BE2C (cell line): ENCODE results near the gene HOXB6.

Source experiments
- DNase-seq: peaks from one replicate; pipeline ENCODE4 v3.0.0-alpha.2; 2020
- H3K27me3 ChIP-seq: fragments of 250-450 bp; sonication (Bioruptor Pico); 2 replicates; pipeline ENCODE4 v1.5.1; 2020; ENCODE audit warnings: mild to moderate bottlenecking
- H3K36me3 ChIP-seq: fragments of 250-450 bp; sonication (Bioruptor Pico); 2 replicates; pipeline ENCODE4 v1.5.1; 2020; ENCODE audit warnings: mild to moderate bottlenecking
- H3K4me1 ChIP-seq: fragments of 250-450 bp; sonication (Bioruptor Pico); 2 replicates; pipeline ENCODE4 v1.5.1; 2020
- H3K4me3 ChIP-seq: 2 replicates; pipeline ENCODE4 v1.5.1; 2011; ENCODE audit warnings: low read depth, low read length
- H3K9me3 ChIP-seq: fragments of 250-450 bp; sonication (Bioruptor Pico); 2 replicates; pipeline ENCODE4 v1.5.1; 2020
- CTCF ChIP-seq: IDR thresholded peaks from 2 replicates; pipeline ENCODE4 v1.5.1; 2012; ENCODE audit warnings: mild to moderate bottlenecking, low read depth, low read length

Gene HOXB6

GRCh38 chr17:48615047-48615962 lies 10.5 kb upstream of the HOXB6 start, which contains the start of gene HOXB8:
Gene HOXB8, minus strand, starts transcription at chr17:48615292. Its CDS starts 588 bp downstream, at chr17:48614704.
- Histone ChIP-seq H3K36me3 (no peaks in the 10 kb centered on the region), H3K9me3 (no peaks in the 10 kb centered on the region), H3K27me3 (peaks cover 95% of the 10 kb centered on the region), H3K4me3 (no peak within 1 kb of the TSS), H3K4me1 (no peaks in the 10 kb centered on the region)
- TF ChIP-seq CTCF, result no peak
- DNase-seq, result no peak

GRCh38 chr17:48613862-48614694 lies 9.3 kb upstream of the HOXB6 start:
- Histone ChIP-seq H3K27me3 (peaks cover 95% of the 10 kb centered on the region), H3K4me3 (no peak overlapping the region)

GRCh38 chr17:48612854-48613691 lies 8.3 kb upstream of the HOXB6 start:
- peak; percentile 12 for TF ChIP-seq CTCF
- Histone ChIP-seq H3K9me3 (no peaks in the 10 kb centered on the region), H3K36me3 (no peaks in the 10 kb centered on the region), H3K4me3 (no peak overlapping the region), H3K4me1 (no peaks in the 10 kb centered on the region), H3K27me3 (peaks cover 95% of the 10 kb centered on the region)
- peak; percentile 52 for DNase-seq

More at GRCh38 chr17:48613862-48614694, 9.3 kb upstream of the HOXB6 start:
- peak; percentile 27 for DNase-seq
- TF ChIP-seq CTCF, result no peak
- Histone ChIP-seq H3K9me3 (no peaks in the 10 kb centered on the region), H3K4me1 (no peaks in the 10 kb centered on the region), H3K36me3 (no peaks in the 10 kb centered on the region)

- Histone ChIP-seq H3K4me1 (no peaks in the 10 kb centered on the region), H3K4me3 (no peak overlapping the region), H3K9me3 (no peaks in the 10 kb centered on the region), H3K36me3 (no peaks in the 10 kb centered on the region), H3K27me3 (peaks cover 95% of the 10 kb centered on the region)
- no peak for DNase-seq
- no peak for TF ChIP-seq CTCF
Observed at GRCh38 chr17:48612456-48612853, 7.7 kb upstream of the HOXB6 start.

- Histone ChIP-seq H3K9me3 (no peaks in the 10 kb centered on the region), H3K4me1 (no peaks in the 10 kb centered on the region), H3K27me3 (peaks cover 95% of the 10 kb centered on the region), H3K36me3 (no peaks in the 10 kb centered on the region), H3K4me3 (no peak overlapping the region)
- TF ChIP-seq CTCF, result no peak
- no peak for DNase-seq
Observed at GRCh38 chr17:48611681-48612455, 7.1 kb upstream of the HOXB6 start.
